ENCODE data around the gene ADGRE1. TPM values are rescaled to one million over a fixed set of nuclear protein-coding genes. Genes with fewer than 3 reads are reported as not detected.

ADGRE1 gene
- total RNA-seq, 1 donor from 2014 or later, result not detected

GRCh38 chr19:6849876-6850275 is 37.5 kb upstream of the ADGRE1 start:
- DNase-seq (ENCODE audit: low read depth), result no peak
- H3K36me3 ChIP-seq (ENCODE audit: control insufficient read depth, insufficient read depth, low read length), result no peaks in the 10 kb centered on the region
- H3K27me3 ChIP-seq (ENCODE audit: control insufficient read depth, insufficient read depth, low read length), result no peaks in the 10 kb centered on the region
- no peak overlapping the region for H3K4me3 ChIP-seq (ENCODE audit: low read depth, low read length)
- TF ChIP-seq CTCF (IDR thresholded peaks at IDR 0.05; ENCODE audit: insufficient read depth, low read length, poor library complexity, severe bottlenecking), result no peak

GRCh38 chr19:6851359-6851758 is 36.0 kb upstream of the ADGRE1 start:
- Histone ChIP-seq H3K27me3 (ENCODE audit: control insufficient read depth, insufficient read depth, low read length) (no peaks in the 10 kb centered on the region), H3K36me3 (ENCODE audit: control insufficient read depth, insufficient read depth, low read length) (no peaks in the 10 kb centered on the region), H3K4me3 (ENCODE audit: low read depth, low read length) (no peak overlapping the region)
- TF ChIP-seq CTCF (IDR thresholded peaks at IDR 0.05; ENCODE audit: insufficient read depth, low read length, poor library complexity, severe bottlenecking), result no peak
- no peak for DNase-seq (ENCODE audit: low read depth)

GRCh38 chr19:6852001-6852400 is 35.4 kb upstream of the ADGRE1 start:
- no peak for TF ChIP-seq CTCF (IDR thresholded peaks at IDR 0.05; ENCODE audit: insufficient read depth, low read length, poor library complexity, severe bottlenecking)
- no peaks in the 10 kb centered on the region for H3K36me3 ChIP-seq (ENCODE audit: control insufficient read depth, insufficient read depth, low read length)
- peaks cover 2% of the 10 kb centered on the region for H3K27me3 ChIP-seq (ENCODE audit: control insufficient read depth, insufficient read depth, low read length)
- no peak overlapping the region for H3K4me3 ChIP-seq (ENCODE audit: low read depth, low read length)
- DNase-seq (ENCODE audit: low read depth), result no peak

GRCh38 chr19:6853868-6854267 is 33.5 kb upstream of the ADGRE1 start:
- no peak for TF ChIP-seq CTCF (IDR thresholded peaks at IDR 0.05; ENCODE audit: insufficient read depth, low read length, poor library complexity, severe bottlenecking)
- DNase-seq (ENCODE audit: low read depth), result no peak
- Histone ChIP-seq H3K4me3 (ENCODE audit: low read depth, low read length) (no peak overlapping the region), H3K36me3 (ENCODE audit: control insufficient read depth, insufficient read depth, low read length) (no peaks in the 10 kb centered on the region), H3K27me3 (ENCODE audit: control insufficient read depth, insufficient read depth, low read length) (peaks cover 3% of the 10 kb centered on the region)

- no peak for TF ChIP-seq CTCF (IDR thresholded peaks at IDR 0.05; ENCODE audit: insufficient read depth, low read length, poor library complexity, severe bottlenecking)
These were observed 32.6 kb upstream of the ADGRE1 start for GRCh38 chr19:6854758-6855157.

GRCh38 chr19:6856749-6857372 is 30.5 kb upstream of the ADGRE1 start:
- DNase-seq (ENCODE audit: low read depth), result no peak
- Histone ChIP-seq H3K36me3 (ENCODE audit: control insufficient read depth, insufficient read depth, low read length) (no peaks in the 10 kb centered on the region), H3K27me3 (ENCODE audit: control insufficient read depth, insufficient read depth, low read length) (peaks cover 3% of the 10 kb centered on the region), H3K4me3 (ENCODE audit: low read depth, low read length) (no peak overlapping the region)
- no peak for TF ChIP-seq CTCF (IDR thresholded peaks at IDR 0.05; ENCODE audit: insufficient read depth, low read length, poor library complexity, severe bottlenecking)

More at GRCh38 chr19:6854758-6855157, 32.6 kb upstream of the ADGRE1 start:
- DNase-seq (ENCODE audit: low read depth), result no peak
- H3K4me3 ChIP-seq (ENCODE audit: low read depth, low read length), result no peak overlapping the region
- no peaks in the 10 kb centered on the region for H3K36me3 ChIP-seq (ENCODE audit: control insufficient read depth, insufficient read depth, low read length)
- peaks cover 3% of the 10 kb centered on the region for H3K27me3 ChIP-seq (ENCODE audit: control insufficient read depth, insufficient read depth, low read length)
